H1 (cell line): ENCODE results near the gene TFPI2. TPM values are rescaled to one million over a fixed set of nuclear protein-coding genes. Genes with fewer than 3 reads are reported as not detected.

Experiments
- CTCF ChIA-PET: fragments of 300-600 bp; sonication (Branson Sonifier 250); formaldehyde crosslinking; loops from one replicate; lab custom pipeline; 2021; ENCODE audit not compliant: partially characterized antibody; lab: Charles Lee
- POLR2A ChIA-PET: fragments of 300-600 bp; sonication (Branson Sonifier 250); formaldehyde crosslinking; loops from one replicate; lab custom pipeline; 2021; ENCODE audit warnings: inconsistent platforms; ENCODE audit not compliant: partially characterized antibody; lab: Charles Lee
- DNase-seq, 2 experiments: peaks; one replicate each; pipeline versions ENCODE4 v3.0.0 to v3.0.0-alpha.2; 2010 to 2022; ENCODE audit warnings: low spot score in 2 of 2, low read depth in 1 of 2, mixed read lengths in 1 of 2
- FAIRE-seq: peaks from 2 replicates; lab custom pipeline; 2011; peaks lifted over from hg19 to GRCh38; lab: Jason Lieb, UNC
- H2AFZ ChIP-seq: 2 replicates; pipeline ENCODE4 v1.8.1; 2012; ENCODE audit warnings: low read length, inconsistent platforms
- H2AK5ac ChIP-seq: 2 replicates; pipeline ENCODE4 v1.6.1; 2013; ENCODE audit warnings: low read depth, low read length
- H2BK120ac ChIP-seq: replicated peaks from 2 replicates; pipeline ENCODE3; 2013; ENCODE audit warnings: low read depth, low read length, inconsistent platforms
- H2BK12ac ChIP-seq: 2 replicates; pipeline ENCODE4 v1.6.1; 2013; ENCODE audit warnings: low read depth, low read length
- H2BK15ac ChIP-seq: 2 replicates; pipeline ENCODE4 v1.6.1; 2013; ENCODE audit warnings: low read length
- H2BK20ac ChIP-seq: 2 replicates; pipeline ENCODE4 v1.6.1; 2013; ENCODE audit warnings: low read length
- H2BK5ac ChIP-seq: 2 replicates; pipeline ENCODE4 v1.6.1; 2013; ENCODE audit warnings: low read depth, low read length
- H3K14ac ChIP-seq: 2 replicates; pipeline ENCODE4 v1.6.1; 2013; ENCODE audit warnings: inconsistent platforms; ENCODE audit not compliant: insufficient read length
- H3K18ac ChIP-seq: 2 replicates; pipeline ENCODE4 v1.6.1; 2013; ENCODE audit warnings: low read length; ENCODE audit errors: extremely low read depth
- H3K23ac ChIP-seq: 2 replicates; pipeline ENCODE4 v1.6.1; 2013; ENCODE audit warnings: inconsistent platforms; ENCODE audit not compliant: insufficient read length
- H3K23me2 ChIP-seq: 2 replicates; pipeline ENCODE4 v1.6.1; 2013; ENCODE audit warnings: low read depth, low read length
- H3K27ac ChIP-seq: 2 replicates; pipeline ENCODE4 v1.6.1; 2011; ENCODE audit warnings: low read depth, low read length, inconsistent platforms
- H3K27me3 ChIP-seq, 4 experiments: replicated peaks in 1 of 4; 1 replicate in 1 of 4; 2 replicates in 3 of 4; pipeline versions ENCODE4 v1.6.1 to v1.8.1; 2011 to 2013; ENCODE audit warnings: low read length in 3 of 4, mild to moderate bottlenecking in 3 of 4, inconsistent platforms in 2 of 4, mixed read lengths in 2 of 4, moderate library complexity in 1 of 4; ENCODE audit not compliant: control insufficient read depth in 3 of 4, insufficient read depth in 3 of 4; ENCODE audit errors: extremely low read depth in 1 of 4
- H3K36me3 ChIP-seq, 4 experiments: 2 replicates each; pipeline versions ENCODE4 v1.6.1 to v1.8.1; 2011 to 2013; ENCODE audit warnings: mild to moderate bottlenecking in 4 of 4, low read length in 3 of 4, moderate library complexity in 2 of 4, control low read depth in 1 of 4, inconsistent platforms in 1 of 4; ENCODE audit not compliant: insufficient read depth in 4 of 4, control insufficient read depth in 2 of 4
- H3K4ac ChIP-seq: replicated peaks from 2 replicates; pipeline ENCODE3; 2013; ENCODE audit warnings: low read length, low read depth, mixed read lengths, inconsistent platforms; ENCODE audit not compliant: insufficient read length
- H3K4me1 ChIP-seq, 4 experiments: replicated peaks in 1 of 4; 1 replicate in 1 of 4; 2 replicates in 3 of 4; pipeline versions ENCODE4 v1.6.1 to v1.8.1; 2011 to 2013; ENCODE audit warnings: low read length in 3 of 4, inconsistent platforms in 2 of 4, mixed read lengths in 1 of 4; ENCODE audit not compliant: insufficient read depth in 4 of 4, control insufficient read depth in 3 of 4
- H3K4me2 ChIP-seq, 2 experiments: 2 replicates each; pipeline versions ENCODE4 v1.6.1 to v1.8.1; 2011 to 2013; ENCODE audit warnings: low read depth in 2 of 2, low read length in 2 of 2, control low read depth in 1 of 2, inconsistent platforms in 1 of 2, mild to moderate bottlenecking in 1 of 2; ENCODE audit not compliant: insufficient read depth in 1 of 2
- H3K4me3 ChIP-seq, 4 experiments: fragments of 200-600, 300-600 bp in 1 of 4; sonication (generic), shearing (Covaris generic), sonication (Bioruptor Twin) in 1 of 4; 2 replicates each; pipeline versions ENCODE4 v1.5.1 to v1.8.1; 2011 to 2016; ENCODE audit warnings: low read length in 4 of 4, low read depth in 3 of 4, control low read depth in 2 of 4, inconsistent platforms in 2 of 4, mild to moderate bottlenecking in 2 of 4, mixed read lengths in 1 of 4, moderate library complexity in 1 of 4; ENCODE audit not compliant: insufficient read depth in 2 of 4; ENCODE audit errors: extremely low read depth in 1 of 4
- H3K56ac ChIP-seq: replicated peaks from 2 replicates; pipeline ENCODE3; 2013; ENCODE audit warnings: low read depth, mild to moderate bottlenecking, mixed read lengths, low read length, inconsistent platforms; ENCODE audit not compliant: insufficient read length
- H3K79me1 ChIP-seq: 2 replicates; pipeline ENCODE4 v1.6.1; 2013; ENCODE audit warnings: low read depth, low read length, control low read depth
- H3K79me2 ChIP-seq, 2 experiments: 2 replicates each; pipeline versions ENCODE4 v1.6.1 to v1.8.1; 2012 to 2013; ENCODE audit warnings: low read length in 2 of 2, mild to moderate bottlenecking in 2 of 2, inconsistent platforms in 1 of 2; ENCODE audit not compliant: insufficient read depth in 2 of 2, control insufficient read depth in 1 of 2
- H3K9ac ChIP-seq, 4 experiments: replicated peaks in 1 of 4; 1 replicate in 1 of 4; 2 replicates in 3 of 4; pipeline versions ENCODE4 v1.6.1 to v1.8.1; 2011 to 2013; ENCODE audit warnings: low read depth in 3 of 4, low read length in 3 of 4, control low read depth in 2 of 4, mild to moderate bottlenecking in 2 of 4, moderate library complexity in 2 of 4, inconsistent platforms in 1 of 4; ENCODE audit errors: extremely low read depth in 1 of 4
- H3K9me3 ChIP-seq, 2 experiments: 2 replicates each; pipeline versions ENCODE4 v1.6.1 to v1.8.1; 2012 to 2013; ENCODE audit warnings: mild to moderate bottlenecking in 2 of 2, moderate library complexity in 2 of 2, control low read depth in 1 of 2, inconsistent platforms in 1 of 2, low read depth in 1 of 2, low read length in 1 of 2, mixed read lengths in 1 of 2; ENCODE audit not compliant: insufficient read depth in 2 of 2
- H4K20me1 ChIP-seq, 2 experiments: replicated peaks in 1 of 2; 2 replicates each; pipeline versions ENCODE3 to v1.8.1; 2011 to 2013; ENCODE audit warnings: inconsistent platforms in 2 of 2, low read length in 2 of 2, mild to moderate bottlenecking in 1 of 2; ENCODE audit not compliant: insufficient read depth in 2 of 2, control insufficient read depth in 1 of 2
- H4K5ac ChIP-seq: 2 replicates; pipeline ENCODE4 v1.6.1; 2013; ENCODE audit warnings: low read length, low read depth, mixed read lengths, inconsistent platforms; ENCODE audit not compliant: insufficient read length
- H4K8ac ChIP-seq: 2 replicates; pipeline ENCODE4 v1.8.0; 2013; ENCODE audit warnings: mild to moderate bottlenecking, moderate library complexity, low read length, inconsistent platforms; ENCODE audit not compliant: insufficient read depth; ENCODE audit errors: extremely low read depth
- H4K91ac ChIP-seq: replicated peaks from 2 replicates; pipeline ENCODE3; 2013; ENCODE audit warnings: low read length, mixed read lengths, inconsistent platforms; ENCODE audit not compliant: insufficient read length
- WGBS, 2 experiments: shearing (Covaris generic) in 1 of 2; methylation state at CpG; one replicate each; pipeline versions ENCODE4 v1.1.6 to v1.1.7; 2013 to 2015; ENCODE audit warnings: low lambda C conversion rate in 2 of 2, mixed read lengths in 2 of 2, inconsistent platforms in 1 of 2, low coverage in 1 of 2, missing lambda C conversion rate in 1 of 2; ENCODE audit not compliant: insufficient replicate concordance in 2 of 2, insufficient coverage in 1 of 2, insufficient read length in 1 of 2; ENCODE audit errors: extremely low coverage in 1 of 2, missing lambda C conversion rate in 1 of 2; 5-methylcytosine and 5-hydroxymethylcytosine counted together
- polyA plus RNA-seq, 7 experiments: library from polyadenylated mRNA; depleted of rRNA in 3 of 7; stranded (reverse) in 5 of 7; unstranded in 2 of 7; fragments of >200 nt in 5 of 7; fragments of 200-250 nt in 2 of 7; gene quantifications; 1 replicate in 5 of 7; 2 replicates in 1 of 7; 4 replicates in 1 of 7; pipeline versions ENCODE4 v1.2.1 to v1.2.3, GENCODE V29; 2011 to 2013; ENCODE audit warnings: missing spikeins in 2 of 7, mixed read lengths in 2 of 7
- total RNA-seq: library from RNA; stranded (reverse); fragmentation: NEBNext Ultra II Directional; extraction: Animal tissue kit (Norgen Biotek cat#: 25700); gene quantifications from 2 replicates; pipeline ENCODE4 v1.2.1, GENCODE V29; 2021

Gene TFPI2
- total and polyA plus RNA-seq, 2 of the 8 experiments (the other 6 are each of a cell fraction or from before 2014, with no cell fraction given), result 6.8 to 8.9 TPM

- WGBS, 2 experiments, result 85% methylated on average over 2 of the region's 2 CpGs; no CpG with 5 or more reads in 1 of the 2 experiments
- POLR2A ChIA-PET, result no interaction called here
- H4K5ac ChIP-seq, result no peak overlapping the region
- no peaks in the 10 kb centered on the region for H3K79me2 ChIP-seq
- no peaks in the 10 kb centered on the region for H3K27me3 ChIP-seq
- H3K79me1 ChIP-seq, result no peaks in the 10 kb centered on the region
- H3K4me1 ChIP-seq, result no peaks in the 10 kb centered on the region
- no peak overlapping the region for H2AFZ ChIP-seq
- no peak overlapping the region for H2BK15ac ChIP-seq
- H3K23ac ChIP-seq, result no peak overlapping the region
- DNase-seq (no peak), FAIRE-seq (no peak)
- H2BK120ac ChIP-seq, result no peak overlapping the region
- no peaks in the 10 kb centered on the region for H4K20me1 ChIP-seq
- H3K14ac ChIP-seq, result no peak overlapping the region
- H4K8ac ChIP-seq, result no peak overlapping the region
- H3K4me2 ChIP-seq, result no peak overlapping the region
- H2BK12ac ChIP-seq, result no peak overlapping the region
- H3K9me3 ChIP-seq, result no peaks in the 10 kb centered on the region
- H3K23me2 ChIP-seq, result no peaks in the 10 kb centered on the region
- no peak overlapping the region for H2BK5ac ChIP-seq
- no peak overlapping the region for H3K27ac ChIP-seq
- H2AK5ac ChIP-seq, result no peak overlapping the region
- CTCF ChIA-PET, result interaction anchor here (1.3 kb wide), 1 partner anchor 312 kb away, joined by 3 read pairs; no protein-coding TSS in a partner anchor
- no peak overlapping the region for H2BK20ac ChIP-seq
- no peak overlapping the region for H3K4me3 ChIP-seq
- no peak overlapping the region for H3K4ac ChIP-seq
- H3K9ac ChIP-seq, result no peak overlapping the region
- H3K56ac ChIP-seq, result no peak overlapping the region
- H4K91ac ChIP-seq, result no peak overlapping the region
- H3K18ac ChIP-seq, result no peak overlapping the region
- H3K36me3 ChIP-seq, result no peaks in the 10 kb centered on the region
Measured at GRCh38 chr7:93858857-93859256, 31.7 kb downstream of the TFPI2 start.
